K562 (cell line): ENCODE results near the gene MECR. TPM values are rescaled to one million over a fixed set of nuclear protein-coding genes. Genes with fewer than 3 reads are reported as not detected.

Experiments used
- ARID3A ChIP-seq: IDR thresholded peaks from 2 replicates; pipeline ENCODE4 v1.6.1; 2012; ENCODE audit warnings: low read depth, low read length, improper control_type of control experiment, borderline replicate concordance
- CREB1 ChIP-seq, 2 experiments: sonication (generic) in 1 of 2; formaldehyde crosslinking in 1 of 2; IDR thresholded peaks; 2 replicates each; pipeline versions ENCODE4 v1.6.1 to v1.8.0; 2012 to 2022; ENCODE audit warnings: inconsistent platforms in 1 of 2, mild to moderate bottlenecking in 1 of 2, missing genetic modification reagents in 1 of 2, moderate library complexity in 1 of 2
- ILF3 ChIP-seq: fragments of 450-650 bp; IDR thresholded peaks from 2 replicates; pipeline ENCODE4 v1.6.1; 2018; ENCODE audit warnings: antibody characterized with exemption, mild to moderate bottlenecking, moderate library complexity, borderline replicate concordance
- KAT7 ChIP-seq: sonication (generic); formaldehyde crosslinking; IDR thresholded peaks from 2 replicates; pipeline ENCODE4 v1.8.0; 2022; ENCODE audit warnings: missing genetic modification reagents, mild to moderate bottlenecking, borderline replicate concordance
- PHTF2 ChIP-seq: fragments of 250-450 bp; sonication (Bioruptor Pico); IDR thresholded peaks from 2 replicates; pipeline ENCODE4 v1.5.0; 2021; ENCODE audit warnings: mild to moderate bottlenecking
- ZNF121 ChIP-seq: sonication (generic); formaldehyde crosslinking; conservative IDR thresholded peaks from 2 replicates; pipeline ENCODE4 v1.8.0; 2022; ENCODE audit warnings: missing genetic modification reagents
- ZNF253 ChIP-seq: fragments of 250-450 bp; sonication (Bioruptor Pico); conservative IDR thresholded peaks from 2 replicates; pipeline ENCODE4 v1.6.1; 2021; ENCODE audit warnings: mild to moderate bottlenecking
- ZNF280A ChIP-seq: fragments of 450-650 bp; IDR thresholded peaks from 2 replicates; pipeline ENCODE4 v1.6.1; 2018; ENCODE audit warnings: mild to moderate bottlenecking, low read depth; ENCODE audit not compliant: partially characterized antibody
- ZNF518B ChIP-seq: fragments of 250-450 bp; sonication (Bioruptor Pico); IDR thresholded peaks from 2 replicates; pipeline ENCODE4 v1.5.0; 2021; ENCODE audit warnings: mild to moderate bottlenecking, moderate library complexity
- ZNF740 ChIP-seq, 3 experiments: fragments of 200-800 bp in 1 of 3; sonication (Bioruptor generic) in 1 of 3; sonication (generic) in 1 of 3; formaldehyde crosslinking in 1 of 3; IDR thresholded peaks; 2 replicates each; pipeline versions ENCODE4 v1.6.1 to v1.8.0; 2016 to 2022; ENCODE audit warnings: mild to moderate bottlenecking in 2 of 3, missing compliant biosample characterization in 2 of 3, missing genetic modification characterization in 2 of 3, missing genetic modification reagents in 1 of 3
- polyA plus RNA-seq, 8 experiments: library from polyadenylated mRNA; depleted of rRNA in 4 of 8; stranded (reverse) in 5 of 8; unstranded in 3 of 8; fragments of >200 nt; fragmentation: Nextera tagmentation in 2 of 8; fragmentation: Illumina TruSeq in 1 of 8; extraction: Ambion mirVana in 2 of 8; extraction: Trizol in 1 of 8; gene quantifications; 2 replicates each; pipeline versions ENCODE4 v1.2.1 to v1.2.3, GENCODE V29; 2011 to 2014; ENCODE audit warnings: inconsistent platforms in 1 of 8, missing spikeins in 1 of 8
- total RNA-seq, 7 experiments: library from RNA; depleted of rRNA in 6 of 7; stranded (reverse); fragments of >200 nt in 6 of 7; fragmentation: Illumina TruSeq in 2 of 7; extraction: Trizol in 2 of 7; gene quantifications; 2 replicates each; pipeline versions ENCODE4 v1.2.1 to v1.2.3, GENCODE V29; 2011 to 2021; ENCODE audit warnings: low replicate concordance in 1 of 7

Gene MECR
- total and polyA plus RNA-seq, 9 of the 15 experiments (the other 6 are each of a cell fraction or from before 2014, with no cell fraction given): 10.4 to 58.6 (median 42.9) TPM

GRCh38 chr1:29181413-29182225 lies 49.1 kb downstream of the MECR start, which contains the start of gene SRSF4 (continued):
- peak; percentile 99; the same call in 1 of the 2 replicates for TF ChIP-seq KAT7 (CRISPR knock-in tag)
- no peak for TF ChIP-seq ZNF280A
- TF ChIP-seq ZNF253: 0 out of 2 replicates have a peak, but pooled peaks have one; percentile 8
- TF ChIP-seq ZNF740 (CRISPR knock-in tag; IDR thresholded peaks at IDR 0.05): peak; percentile 39; the same call in 1 of the 2 replicates
- TF ChIP-seq ZNF740 (tag; IDR thresholded peaks at IDR 0.05): peak in 1 of 2 experiments; percentile 75; a peak in 1 of 4 replicates
- TF ChIP-seq ZNF518B: no peak
- TF ChIP-seq PHTF2: no peak
- TF ChIP-seq ARID3A: no peak
- peak; percentile 85 for TF ChIP-seq CREB1 (IDR thresholded peaks at IDR 0.05)
- peak; percentile 89 for TF ChIP-seq CREB1 (CRISPR knock-in tag; IDR thresholded peaks at IDR 0.05)
- 0 out of 2 replicates have a peak, but pooled peaks have one; percentile 19 for TF ChIP-seq ZNF121 (CRISPR knock-in tag)
- TF ChIP-seq ILF3: peak; percentile 51; the same call in 1 of the 2 replicates
